WTC11 (cell line): ENCODE data around the gene DHDDS. TPM values are rescaled to one million over a fixed set of nuclear protein-coding genes. Genes with fewer than 3 reads are reported as not detected.

ENCODE experiments used
- ATAC-seq: fragments of 200-7000 bp; cut with Tn5 transposase; 2 replicates; pipeline ENCODE4 v1.10.0; 2021; ENCODE audit warnings: mild to moderate bottlenecking, moderate library complexity
- CTCF ChIA-PET: fragments of 300-600 bp; sonication (Branson Sonifier 250); formaldehyde crosslinking; loops from one replicate; lab custom pipeline; 2021; ENCODE audit warnings: antibody characterized with exemption; lab: Charles Lee
- POLR2A ChIA-PET: fragments of 350-600 bp; sonication (Branson Sonifier 250); formaldehyde crosslinking; loops from one replicate; lab custom pipeline; 2021; ENCODE audit warnings: antibody characterized with exemption; lab: Charles Lee
- DNase-seq: peaks from one replicate; pipeline ENCODE4 v3.0.0; 2021; ENCODE audit warnings: low spot score
- H3K27ac Mint-ChIP-seq: 2 replicates; pipeline ENCODE4 v1.8.0; 2021; ENCODE audit warnings: mixed read lengths
- H3K27me3 Mint-ChIP-seq: 2 replicates; pipeline ENCODE4 v1.8.0; 2021; ENCODE audit warnings: low read depth, mild to moderate bottlenecking, moderate library complexity, mixed read lengths
- H3K36me3 Mint-ChIP-seq: 2 replicates; pipeline ENCODE4 v1.8.0; 2021; ENCODE audit warnings: mixed read lengths
- H3K4me1 Mint-ChIP-seq: 2 replicates; pipeline ENCODE4 v1.8.0; 2022; ENCODE audit warnings: mixed read lengths
- H3K4me3 Mint-ChIP-seq: 2 replicates; pipeline ENCODE4 v1.8.0; 2021; ENCODE audit warnings: mild to moderate bottlenecking, moderate library complexity, mixed read lengths
- H3K9me3 Mint-ChIP-seq: 2 replicates; pipeline ENCODE4 v1.8.0; 2021; ENCODE audit warnings: mixed read lengths
- CDX4 ChIP-seq: fragments of 250-450 bp; sonication (Bioruptor Pico); IDR thresholded peaks from 2 replicates; pipeline ENCODE4 v1.9.0; 2021; ENCODE audit warnings: moderate library complexity, mild to moderate bottlenecking, inconsistent platforms, borderline replicate concordance
- CREM ChIP-seq: sonication (generic); formaldehyde crosslinking; IDR thresholded peaks from 2 replicates; pipeline ENCODE4 v1.8.1; 2022; ENCODE audit warnings: mild to moderate bottlenecking, missing genetic modification reagents, moderate library complexity
- ETV6 ChIP-seq: sonication (generic); formaldehyde crosslinking; IDR thresholded peaks from 2 replicates; pipeline ENCODE4 v1.8.1; 2022; ENCODE audit warnings: mild to moderate bottlenecking, missing genetic modification reagents
- FOXJ3 ChIP-seq: sonication (generic); formaldehyde crosslinking; IDR thresholded peaks from 2 replicates; pipeline ENCODE4 v1.9.0; 2021; ENCODE audit warnings: missing genetic modification reagents, mild to moderate bottlenecking, borderline replicate concordance
- FOXK1 ChIP-seq: sonication (generic); formaldehyde crosslinking; IDR thresholded peaks from 2 replicates; pipeline ENCODE4 v1.8.0; 2022; ENCODE audit warnings: mild to moderate bottlenecking, moderate library complexity, missing genetic modification reagents
- FOXP4 ChIP-seq: sonication (generic); formaldehyde crosslinking; IDR thresholded peaks from 2 replicates; pipeline ENCODE4 v1.8.0; 2022; ENCODE audit warnings: mild to moderate bottlenecking, missing genetic modification reagents
- GTF2I ChIP-seq: fragments of 250-450 bp; sonication (Bioruptor Pico); conservative IDR thresholded peaks from 2 replicates; pipeline ENCODE4 v1.4.0; 2021; ENCODE audit warnings: mild to moderate bottlenecking
- HMGA2 ChIP-seq: fragments of 250-450 bp; sonication (Bioruptor Pico); IDR thresholded peaks from 2 replicates; pipeline ENCODE4 v1.4.0; 2021; ENCODE audit warnings: mild to moderate bottlenecking, moderate library complexity
- NFYB ChIP-seq: sonication (generic); formaldehyde crosslinking; conservative IDR thresholded peaks from 2 replicates; pipeline ENCODE4 v1.8.0; 2022; ENCODE audit warnings: low read depth, missing genetic modification reagents
- PREB ChIP-seq: sonication (generic); formaldehyde crosslinking; IDR thresholded peaks from 2 replicates; pipeline ENCODE4 v1.8.1; 2022; ENCODE audit warnings: mild to moderate bottlenecking, missing genetic modification reagents, moderate library complexity, borderline replicate concordance
- SP1 ChIP-seq: sonication (generic); formaldehyde crosslinking; conservative IDR thresholded peaks from 2 replicates; pipeline ENCODE4 v1.8.1; 2022; ENCODE audit warnings: missing genetic modification reagents
- TCF7 ChIP-seq: sonication (generic); formaldehyde crosslinking; IDR thresholded peaks from 2 replicates; pipeline ENCODE4 v1.8.0; 2022; ENCODE audit warnings: mild to moderate bottlenecking, low read depth, missing genetic modification reagents, moderate library complexity
- TEAD1 ChIP-seq: sonication (generic); formaldehyde crosslinking; IDR thresholded peaks from 2 replicates; pipeline ENCODE4 v1.8.0; 2022; ENCODE audit warnings: mild to moderate bottlenecking, missing genetic modification reagents
- ZBTB21 ChIP-seq: sonication (generic); formaldehyde crosslinking; IDR thresholded peaks from 2 replicates; pipeline ENCODE4 v1.8.1; 2023; ENCODE audit warnings: mild to moderate bottlenecking, missing genetic modification reagents, borderline replicate concordance
- ZNF423 ChIP-seq: fragments of 250-450 bp; sonication (Bioruptor Pico); IDR thresholded peaks from 2 replicates; pipeline ENCODE4 v2.1.2; 2022; ENCODE audit warnings: mild to moderate bottlenecking, moderate library complexity
- ZSCAN18 ChIP-seq: fragments of 250-450 bp; sonication (Bioruptor Pico); IDR thresholded peaks from 2 replicates; pipeline ENCODE4 v2.1.2; 2022; ENCODE audit warnings: mild to moderate bottlenecking, moderate library complexity
- total RNA-seq: library from RNA; stranded (reverse); gene quantifications from 3 replicates; pipeline ENCODE4 v1.2.3, GENCODE V29; 2021
- TF ChIP-seq, protein P1 (sequence below): sonication (generic); formaldehyde crosslinking; IDR thresholded peaks from 2 replicates; pipeline ENCODE4 v1.8.0; 2022; ENCODE audit warnings: missing genetic modification reagents
- TF ChIP-seq, protein P2 (sequence below): sonication (generic); formaldehyde crosslinking; IDR thresholded peaks from 2 replicates; pipeline ENCODE4 v1.8.0; 2023; ENCODE audit warnings: missing genetic modification reagents
- TF ChIP-seq, protein P3 (sequence below): sonication (generic); formaldehyde crosslinking; IDR thresholded peaks from 2 replicates; pipeline ENCODE4 v1.8.1; 2022; ENCODE audit warnings: mild to moderate bottlenecking, moderate library complexity, missing genetic modification reagents
- TF ChIP-seq, protein P4 (sequence below): sonication (generic); formaldehyde crosslinking; conservative IDR thresholded peaks from 2 replicates; pipeline ENCODE4 v1.8.1; 2022; ENCODE audit warnings: mild to moderate bottlenecking, missing genetic modification reagents

DHDDS gene
- total RNA-seq, 1 experiment from 2014 or later, result 55.4 TPM

- ATAC-seq, result no peak
- no peak overlapping the region for H3K4me3 Mint-ChIP-seq
- H3K27ac Mint-ChIP-seq, result no peak overlapping the region
- H3K4me1 Mint-ChIP-seq, result peaks cover 5% of the 10 kb centered on the region
- TF ChIP-seq TCF7 (CRISPR knock-in tag), result no peak
- no peak for TF ChIP-seq NFYB
- no peak for TF ChIP-seq HMGA2 (CRISPR knock-in tag)
- TF ChIP-seq ZSCAN18, result no peak
- no peak for TF ChIP-seq ETV6 (CRISPR knock-in tag)
- TF ChIP-seq, protein P1, sequence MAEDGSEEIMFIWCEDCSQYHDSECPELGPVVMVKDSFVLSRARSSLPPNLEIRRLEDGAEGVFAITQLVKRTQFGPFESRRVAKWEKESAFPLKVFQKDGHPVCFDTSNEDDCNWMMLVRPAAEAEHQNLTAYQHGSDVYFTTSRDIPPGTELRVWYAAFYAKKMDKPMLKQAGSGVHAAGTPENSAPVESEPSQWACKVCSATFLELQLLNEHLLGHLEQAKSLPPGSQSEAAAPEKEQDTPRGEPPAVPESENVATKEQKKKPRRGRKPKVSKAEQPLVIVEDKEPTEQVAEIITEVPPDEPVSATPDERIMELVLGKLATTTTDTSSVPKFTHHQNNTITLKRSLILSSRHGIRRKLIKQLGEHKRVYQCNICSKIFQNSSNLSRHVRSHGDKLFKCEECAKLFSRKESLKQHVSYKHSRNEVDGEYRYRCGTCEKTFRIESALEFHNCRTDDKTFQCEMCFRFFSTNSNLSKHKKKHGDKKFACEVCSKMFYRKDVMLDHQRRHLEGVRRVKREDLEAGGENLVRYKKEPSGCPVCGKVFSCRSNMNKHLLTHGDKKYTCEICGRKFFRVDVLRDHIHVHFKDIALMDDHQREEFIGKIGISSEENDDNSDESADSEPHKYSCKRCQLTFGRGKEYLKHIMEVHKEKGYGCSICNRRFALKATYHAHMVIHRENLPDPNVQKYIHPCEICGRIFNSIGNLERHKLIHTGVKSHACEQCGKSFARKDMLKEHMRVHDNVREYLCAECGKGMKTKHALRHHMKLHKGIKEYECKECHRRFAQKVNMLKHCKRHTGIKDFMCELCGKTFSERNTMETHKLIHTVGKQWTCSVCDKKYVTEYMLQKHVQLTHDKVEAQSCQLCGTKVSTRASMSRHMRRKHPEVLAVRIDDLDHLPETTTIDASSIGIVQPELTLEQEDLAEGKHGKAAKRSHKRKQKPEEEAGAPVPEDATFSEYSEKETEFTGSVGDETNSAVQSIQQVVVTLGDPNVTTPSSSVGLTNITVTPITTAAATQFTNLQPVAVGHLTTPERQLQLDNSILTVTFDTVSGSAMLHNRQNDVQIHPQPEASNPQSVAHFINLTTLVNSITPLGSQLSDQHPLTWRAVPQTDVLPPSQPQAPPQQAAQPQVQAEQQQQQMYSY (CRISPR knock-in tag), result no peak
- TF ChIP-seq GTF2I (CRISPR knock-in tag), result no peak
- TF ChIP-seq FOXK1 (CRISPR knock-in tag), result no peak
- TF ChIP-seq, protein P2, sequence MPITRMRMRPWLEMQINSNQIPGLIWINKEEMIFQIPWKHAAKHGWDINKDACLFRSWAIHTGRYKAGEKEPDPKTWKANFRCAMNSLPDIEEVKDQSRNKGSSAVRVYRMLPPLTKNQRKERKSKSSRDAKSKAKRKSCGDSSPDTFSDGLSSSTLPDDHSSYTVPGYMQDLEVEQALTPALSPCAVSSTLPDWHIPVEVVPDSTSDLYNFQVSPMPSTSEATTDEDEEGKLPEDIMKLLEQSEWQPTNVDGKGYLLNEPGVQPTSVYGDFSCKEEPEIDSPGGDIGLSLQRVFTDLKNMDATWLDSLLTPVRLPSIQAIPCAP (CRISPR knock-in tag), result no peak
- TF ChIP-seq, protein P3, sequence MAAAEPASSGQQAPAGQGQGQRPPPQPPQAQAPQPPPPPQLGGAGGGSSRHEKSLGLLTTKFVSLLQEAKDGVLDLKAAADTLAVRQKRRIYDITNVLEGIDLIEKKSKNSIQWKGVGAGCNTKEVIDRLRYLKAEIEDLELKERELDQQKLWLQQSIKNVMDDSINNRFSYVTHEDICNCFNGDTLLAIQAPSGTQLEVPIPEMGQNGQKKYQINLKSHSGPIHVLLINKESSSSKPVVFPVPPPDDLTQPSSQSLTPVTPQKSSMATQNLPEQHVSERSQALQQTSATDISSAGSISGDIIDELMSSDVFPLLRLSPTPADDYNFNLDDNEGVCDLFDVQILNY (CRISPR knock-in tag), result no peak
- TF ChIP-seq SP1 (CRISPR knock-in tag), result no peak
- TF ChIP-seq TEAD1 (CRISPR knock-in tag), result no peak
- TF ChIP-seq ZNF423, result no peak
- no peak for TF ChIP-seq FOXJ3 (CRISPR knock-in tag)
- TF ChIP-seq CDX4 (CRISPR knock-in tag), result no peak
- TF ChIP-seq ZBTB21, result no peak
- no peak for TF ChIP-seq PREB (CRISPR knock-in tag)
- TF ChIP-seq, protein P4, sequence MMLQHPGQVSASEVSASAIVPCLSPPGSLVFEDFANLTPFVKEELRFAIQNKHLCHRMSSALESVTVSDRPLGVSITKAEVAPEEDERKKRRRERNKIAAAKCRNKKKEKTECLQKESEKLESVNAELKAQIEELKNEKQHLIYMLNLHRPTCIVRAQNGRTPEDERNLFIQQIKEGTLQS (CRISPR knock-in tag), result no peak
- TF ChIP-seq FOXP4 (CRISPR knock-in tag), result no peak
- TF ChIP-seq CREM (CRISPR knock-in tag), result no peak
- TF ChIP-seq, all 79 proteins: peak for 0
- POLR2A ChIA-PET, result no interaction called here
- H3K36me3 Mint-ChIP-seq, result peaks cover 43% of the 10 kb centered on the region
- no peaks in the 10 kb centered on the region for H3K27me3 Mint-ChIP-seq
- CTCF ChIA-PET, result no interaction called here
- H3K9me3 Mint-ChIP-seq, result no peaks in the 10 kb centered on the region
- no peak for DNase-seq
These were observed 17.7 kb downstream of the DHDDS start for GRCh38 chr1:26449868-26450267.
